WI38 (cell line): ENCODE measurements around the gene TSHZ3.

ENCODE experiments used
- H3K4me3 ChIP-seq: 2 replicates; pipeline ENCODE4 v1.5.1; 2011; ENCODE audit warnings: low read depth, mild to moderate bottlenecking, control low read depth, low read length
- TF ChIP-seq, protein P1 (sequence below): IDR thresholded peaks from 2 replicates; pipeline ENCODE4 v1.5.1; 2012; ENCODE audit warnings: low read depth, mild to moderate bottlenecking, control low read depth, low read length

TSHZ3 gene

DNA sequence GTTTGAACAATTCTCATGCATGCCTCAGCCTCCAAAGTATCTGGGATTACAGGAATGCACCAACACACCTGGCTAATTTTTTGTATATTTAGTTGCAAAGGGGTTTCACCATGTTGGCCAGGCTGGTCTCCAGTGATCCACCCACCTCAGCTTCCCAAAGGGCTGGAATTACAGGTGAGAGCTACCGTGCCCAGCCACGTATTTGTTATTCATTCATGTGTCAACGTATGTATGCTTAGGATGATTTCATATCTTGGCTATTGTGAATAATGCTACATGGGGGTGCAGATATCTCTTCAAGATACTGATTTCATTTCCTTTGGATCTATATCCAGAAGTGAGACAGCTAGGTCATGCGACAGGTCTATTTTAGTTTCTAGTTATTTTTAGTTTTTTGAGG is 113.4 kb downstream of the TSHZ3 start:
- H3K4me3 ChIP-seq = no peak overlapping the region
- TF ChIP-seq, protein P1, sequence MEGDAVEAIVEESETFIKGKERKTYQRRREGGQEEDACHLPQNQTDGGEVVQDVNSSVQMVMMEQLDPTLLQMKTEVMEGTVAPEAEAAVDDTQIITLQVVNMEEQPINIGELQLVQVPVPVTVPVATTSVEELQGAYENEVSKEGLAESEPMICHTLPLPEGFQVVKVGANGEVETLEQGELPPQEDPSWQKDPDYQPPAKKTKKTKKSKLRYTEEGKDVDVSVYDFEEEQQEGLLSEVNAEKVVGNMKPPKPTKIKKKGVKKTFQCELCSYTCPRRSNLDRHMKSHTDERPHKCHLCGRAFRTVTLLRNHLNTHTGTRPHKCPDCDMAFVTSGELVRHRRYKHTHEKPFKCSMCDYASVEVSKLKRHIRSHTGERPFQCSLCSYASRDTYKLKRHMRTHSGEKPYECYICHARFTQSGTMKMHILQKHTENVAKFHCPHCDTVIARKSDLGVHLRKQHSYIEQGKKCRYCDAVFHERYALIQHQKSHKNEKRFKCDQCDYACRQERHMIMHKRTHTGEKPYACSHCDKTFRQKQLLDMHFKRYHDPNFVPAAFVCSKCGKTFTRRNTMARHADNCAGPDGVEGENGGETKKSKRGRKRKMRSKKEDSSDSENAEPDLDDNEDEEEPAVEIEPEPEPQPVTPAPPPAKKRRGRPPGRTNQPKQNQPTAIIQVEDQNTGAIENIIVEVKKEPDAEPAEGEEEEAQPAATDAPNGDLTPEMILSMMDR = no peak

DNA sequence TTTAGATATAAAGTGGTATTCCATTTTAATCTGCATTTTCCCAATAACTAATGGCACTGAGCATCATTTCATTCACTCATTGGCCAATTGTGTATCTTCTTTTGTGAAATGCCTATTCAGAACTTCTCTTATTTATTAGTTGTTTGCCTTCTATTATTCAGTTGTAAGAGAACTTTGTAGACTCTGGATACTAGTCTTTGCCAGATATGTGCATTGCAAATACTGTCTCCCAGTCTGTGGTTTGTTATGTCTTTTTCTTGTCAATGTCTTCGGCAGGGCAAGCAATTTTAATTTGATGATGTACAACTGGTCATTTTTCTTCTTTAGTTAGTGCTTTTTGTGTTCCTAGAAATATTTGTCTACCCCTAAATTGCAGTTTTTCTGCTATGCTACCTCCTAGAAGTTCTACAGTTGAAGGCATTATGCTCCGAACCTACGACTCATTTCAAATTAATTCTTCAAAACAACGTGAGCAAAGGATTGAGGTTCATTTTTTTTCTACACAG is 115.9 kb downstream of the TSHZ3 start:
- TF ChIP-seq, protein P1 = no peak
- no peak overlapping the region for H3K4me3 ChIP-seq

DNA sequence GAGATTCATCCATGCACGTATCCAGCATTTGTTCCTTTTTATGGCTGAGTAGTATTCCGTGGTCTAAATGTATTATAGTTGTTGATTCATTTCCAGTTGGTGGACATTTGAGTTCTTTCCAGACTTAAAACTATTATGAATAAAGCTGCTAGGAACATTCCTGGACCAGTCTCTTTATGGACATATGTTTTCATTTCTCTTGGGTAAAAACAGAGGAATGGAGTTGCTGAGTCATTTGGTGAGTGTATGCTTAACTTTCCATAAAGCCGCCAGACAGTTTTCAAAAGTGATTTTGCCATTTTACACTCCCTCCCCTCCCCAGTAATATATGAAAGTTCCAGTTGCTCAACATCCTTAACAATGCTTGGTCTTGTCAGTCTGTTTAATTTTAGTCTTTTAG is 116.4 kb downstream of the TSHZ3 start:
- TF ChIP-seq, protein P1 = no peak
- H3K4me3 ChIP-seq = no peak overlapping the region

DNA sequence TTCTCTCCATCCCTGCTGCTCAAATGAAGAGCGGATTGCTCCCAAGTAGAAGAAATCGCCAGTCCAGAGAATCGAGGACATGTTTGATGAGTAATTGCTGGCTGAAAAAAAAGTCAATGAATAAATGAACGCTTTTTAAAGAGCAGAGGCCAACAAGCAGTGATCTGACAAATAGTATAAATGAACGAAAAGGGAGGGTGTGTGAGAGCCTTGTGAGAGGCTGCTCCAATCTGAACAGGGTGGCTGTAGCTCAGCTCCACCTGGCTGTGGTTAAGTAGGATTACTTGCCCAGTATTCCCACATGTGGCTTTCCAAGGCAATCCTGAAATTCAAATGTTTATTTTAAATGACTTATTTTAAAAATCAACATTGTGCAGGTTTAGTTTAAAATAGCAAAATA is 117.1 kb downstream of the TSHZ3 start:
- TF ChIP-seq, protein P1 = no peak
- H3K4me3 ChIP-seq = no peak overlapping the region

DNA sequence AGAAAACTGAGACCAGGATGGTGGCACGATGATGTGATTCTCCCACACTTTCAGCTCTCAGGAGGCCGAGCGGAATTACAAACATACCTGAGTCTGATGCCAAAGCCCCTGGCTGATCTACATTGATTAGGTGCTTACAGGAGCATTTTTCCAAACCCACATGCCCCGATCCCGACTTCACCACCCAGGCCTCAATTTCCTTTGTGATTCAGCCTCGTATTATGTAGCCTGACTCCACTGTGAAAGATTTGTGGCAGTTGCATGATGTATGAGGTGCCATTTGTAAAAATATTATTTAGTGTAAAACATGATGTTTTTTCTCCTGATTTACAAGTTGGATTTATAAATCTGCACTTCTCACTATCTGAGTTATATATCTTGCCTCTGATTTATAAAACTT is 118.0 kb downstream of the TSHZ3 start:
- TF ChIP-seq, protein P1 = no peak
- no peak overlapping the region for H3K4me3 ChIP-seq

DNA sequence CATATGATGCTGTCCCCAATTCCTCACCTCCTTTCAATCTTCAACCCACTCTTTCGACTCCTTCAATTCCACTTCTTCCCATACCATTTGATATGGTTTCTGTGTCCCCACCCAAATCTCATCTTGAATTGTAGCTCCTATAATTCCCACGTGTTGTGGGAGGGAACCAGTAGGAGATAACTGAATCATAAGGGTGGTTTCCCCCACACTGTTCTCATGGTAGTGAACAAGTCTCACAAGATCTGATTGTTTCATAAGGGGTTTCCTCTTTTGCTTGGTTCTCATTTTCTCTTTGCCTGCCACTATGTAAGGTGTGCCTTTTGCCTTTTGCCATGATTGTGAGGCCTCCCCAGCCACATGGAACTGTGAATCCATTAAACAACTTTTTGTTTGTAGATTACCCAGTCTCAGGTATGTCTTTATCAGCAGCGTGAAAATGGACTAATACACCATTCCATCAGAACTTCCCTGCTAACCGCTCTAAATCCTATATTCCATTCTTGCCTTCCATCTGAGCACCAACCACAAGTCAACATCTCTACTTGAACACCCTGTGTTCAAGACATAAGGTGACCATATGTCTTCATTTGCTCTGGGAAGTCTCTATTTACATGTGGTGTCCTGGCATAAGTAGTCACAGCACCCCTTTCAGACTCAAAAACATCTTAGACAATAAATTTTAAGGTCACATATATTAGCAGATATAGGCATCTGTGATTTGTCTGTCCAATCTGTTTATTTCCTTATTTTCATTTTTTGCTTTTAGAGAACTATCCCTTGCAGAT is 122.9 kb downstream of the TSHZ3 start:
- TF ChIP-seq, protein P1 = no peak
- H3K4me3 ChIP-seq = no peak overlapping the region
